ENCODE results near the gene POLD3. TPM values are rescaled to one million over a fixed set of nuclear protein-coding genes. Genes with fewer than 3 reads are reported as not detected.

Gene POLD3
- total RNA-seq, 2 donors from 2014 or later, result 5.6 to 14.5 TPM

- TF ChIP-seq CTCF (IDR thresholded peaks at IDR 0.05), result no peak
- ATAC-seq (ENCODE audit: insufficient number of reproducible peaks, low FRiP score, low read depth), result peak; percentile 70
- Histone ChIP-seq H3K4me1 (ENCODE audit: control insufficient read depth in 1 of 2, low read depth in 2 of 2) (peaks cover 8 to 27% of the 10 kb centered on the region in 2 donors), H3K36me3 (no peaks in the 10 kb centered on the region), H3K9me3 (no peaks in the 10 kb centered on the region), H3K27ac (peak overlapping the region; percentile 66 to 67), H3K4me3 (no peak overlapping the region), H3K27me3 (replicated peaks; ENCODE audit: insufficient read depth) (no peaks in the 10 kb centered on the region)
- DNase-seq (ENCODE audit: low spot score), result peak; percentile 64
Measured at GRCh38 chr11:74672956-74673692, 80.7 kb downstream of the POLD3 start.

- TF ChIP-seq CTCF (IDR thresholded peaks at IDR 0.05), result no peak
- peak overlapping the region; percentile 66 to 67 for H3K27ac ChIP-seq
- H3K9me3 ChIP-seq, result no peaks in the 10 kb centered on the region
- no peaks in the 10 kb centered on the region for H3K27me3 ChIP-seq (replicated peaks; ENCODE audit: insufficient read depth)
- ATAC-seq (ENCODE audit: insufficient number of reproducible peaks, low FRiP score, low read depth) (no peak), DNase-seq (ENCODE audit: low spot score) (no peak)
- H3K36me3 ChIP-seq, result no peaks in the 10 kb centered on the region
- H3K4me1 ChIP-seq (ENCODE audit: control insufficient read depth in 1 of 2, low read depth in 2 of 2), result peaks cover 8 to 27% of the 10 kb centered on the region in 2 donors
- no peak overlapping the region for H3K4me3 ChIP-seq
Measured at GRCh38 chr11:74673693-74674360, 81.4 kb downstream of the POLD3 start.

- Histone ChIP-seq H3K4me3 (no peak overlapping the region), H3K4me1 (ENCODE audit: control insufficient read depth in 1 of 2, low read depth in 2 of 2) (peaks cover 8 to 27% of the 10 kb centered on the region in 2 donors), H3K36me3 (no peaks in the 10 kb centered on the region), H3K27ac (no peak overlapping the region), H3K9me3 (no peaks in the 10 kb centered on the region), H3K27me3 (replicated peaks; ENCODE audit: insufficient read depth) (no peaks in the 10 kb centered on the region)
- DNase-seq (ENCODE audit: low spot score) (no peak), ATAC-seq (ENCODE audit: insufficient number of reproducible peaks, low FRiP score, low read depth) (no peak)
- no peak for TF ChIP-seq CTCF (IDR thresholded peaks at IDR 0.05)
Measured at GRCh38 chr11:74675761-74676160, 83.4 kb downstream of the POLD3 start.

- DNase-seq (ENCODE audit: low spot score), result no peak
- no peaks in the 10 kb centered on the region for H3K27me3 ChIP-seq (replicated peaks; ENCODE audit: insufficient read depth)
- ATAC-seq (ENCODE audit: insufficient number of reproducible peaks, low FRiP score, low read depth), result no peak
- peaks cover 8 to 34% of the 10 kb centered on the region in 2 donors for H3K4me1 ChIP-seq (ENCODE audit: control insufficient read depth in 1 of 2, low read depth in 2 of 2)
- H3K27ac ChIP-seq, result no peak overlapping the region
- no peaks in the 10 kb centered on the region for H3K9me3 ChIP-seq
- H3K4me3 ChIP-seq, result no peak overlapping the region
- H3K36me3 ChIP-seq, result no peaks in the 10 kb centered on the region
- no peak for TF ChIP-seq CTCF (IDR thresholded peaks at IDR 0.05)
Measured at GRCh38 chr11:74676596-74676995, 84.2 kb downstream of the POLD3 start.

- H3K27ac ChIP-seq, result no peak overlapping the region
Measured at GRCh38 chr11:74677131-74677530, 84.7 kb downstream of the POLD3 start.

More at GRCh38 chr11:74677131-74677530, 84.7 kb downstream of the POLD3 start:
- Histone ChIP-seq H3K4me1 (ENCODE audit: control insufficient read depth in 1 of 2, low read depth in 2 of 2) (peaks cover 12 to 38% of the 10 kb centered on the region in 2 donors), H3K27me3 (replicated peaks; ENCODE audit: insufficient read depth) (no peaks in the 10 kb centered on the region), H3K36me3 (no peaks in the 10 kb centered on the region), H3K4me3 (no peak overlapping the region), H3K9me3 (no peaks in the 10 kb centered on the region)
- DNase-seq (ENCODE audit: low spot score) (no peak), ATAC-seq (ENCODE audit: insufficient number of reproducible peaks, low FRiP score, low read depth) (no peak)
- no peak for TF ChIP-seq CTCF (IDR thresholded peaks at IDR 0.05)

Data from thoracic aorta (tissue), 2 donors.